Medulla oblongata (tissue), 1 donor: ENCODE measurements around the gene F9.

Source experiments
- DNase-seq: peaks from one replicate; pipeline ENCODE4 v3.0.0-alpha.2; 2015; ENCODE audit errors: extremely low spot score

Gene F9

GRCh38 chrX:139600105-139600504 is 69.6 kb downstream of the F9 start:
- DNase-seq: no peak
